ENCODE data around the gene SHFL.

DNA sequence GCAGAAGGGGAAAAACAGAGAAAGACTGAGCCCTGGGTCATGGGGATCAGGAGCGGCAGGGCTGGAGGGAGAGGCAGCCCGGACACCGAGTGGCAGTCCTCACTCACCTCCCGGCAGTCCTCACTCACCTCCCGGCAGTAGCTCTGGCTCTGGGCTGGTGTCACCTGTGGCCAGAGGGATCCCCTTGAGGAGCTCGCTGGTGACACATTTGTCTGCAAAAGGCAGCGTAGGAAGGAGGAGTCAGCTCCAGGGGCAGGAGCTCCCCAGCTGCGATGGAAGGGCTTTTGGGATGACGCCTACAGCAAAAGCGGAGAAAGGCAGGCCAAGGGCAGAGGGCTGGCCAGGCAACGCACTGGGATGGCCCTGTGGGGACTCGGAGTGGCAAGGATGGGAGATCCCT lies 32.8 kb downstream of the SHFL start:
- no peak for TF ChIP-seq POLR2A (IDR thresholded peaks at IDR 0.05)
- TF ChIP-seq, protein P1, sequence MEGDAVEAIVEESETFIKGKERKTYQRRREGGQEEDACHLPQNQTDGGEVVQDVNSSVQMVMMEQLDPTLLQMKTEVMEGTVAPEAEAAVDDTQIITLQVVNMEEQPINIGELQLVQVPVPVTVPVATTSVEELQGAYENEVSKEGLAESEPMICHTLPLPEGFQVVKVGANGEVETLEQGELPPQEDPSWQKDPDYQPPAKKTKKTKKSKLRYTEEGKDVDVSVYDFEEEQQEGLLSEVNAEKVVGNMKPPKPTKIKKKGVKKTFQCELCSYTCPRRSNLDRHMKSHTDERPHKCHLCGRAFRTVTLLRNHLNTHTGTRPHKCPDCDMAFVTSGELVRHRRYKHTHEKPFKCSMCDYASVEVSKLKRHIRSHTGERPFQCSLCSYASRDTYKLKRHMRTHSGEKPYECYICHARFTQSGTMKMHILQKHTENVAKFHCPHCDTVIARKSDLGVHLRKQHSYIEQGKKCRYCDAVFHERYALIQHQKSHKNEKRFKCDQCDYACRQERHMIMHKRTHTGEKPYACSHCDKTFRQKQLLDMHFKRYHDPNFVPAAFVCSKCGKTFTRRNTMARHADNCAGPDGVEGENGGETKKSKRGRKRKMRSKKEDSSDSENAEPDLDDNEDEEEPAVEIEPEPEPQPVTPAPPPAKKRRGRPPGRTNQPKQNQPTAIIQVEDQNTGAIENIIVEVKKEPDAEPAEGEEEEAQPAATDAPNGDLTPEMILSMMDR (IDR thresholded peaks at IDR 0.05): no peak
- no peak for TF ChIP-seq POLR2AphosphoS5 (IDR thresholded peaks at IDR 0.05)
- no peak for TF ChIP-seq EP300 (IDR thresholded peaks at IDR 0.05)

Measured in gastroesophageal sphincter (tissue), 3 donors.